GM12878 (cell line): ENCODE data around the gene PCAT6.

Source experiments
- CBX3 ChIP-seq: fragments of 200-600 bp; sonication (generic); IDR thresholded peaks from 2 replicates; pipeline ENCODE4 v1.6.1; 2016; ENCODE audit warnings: low read depth, borderline replicate concordance
- CUX1 ChIP-seq: IDR thresholded peaks from 2 replicates; pipeline ENCODE4 v1.6.1; 2012; ENCODE audit warnings: improper control_type of control experiment, low read depth, low read length; ENCODE audit not compliant: insufficient replicate concordance
- EP300 ChIP-seq, 2 experiments: fragments of 150-350 bp in 1 of 2; IDR thresholded peaks; 2 replicates each; pipeline ENCODE4 v1.6.1; 2011 to 2012; ENCODE audit warnings: low read depth in 2 of 2, low read length in 2 of 2, borderline replicate concordance in 1 of 2, improper control_type of control experiment in 1 of 2, inconsistent platforms in 1 of 2; ENCODE audit not compliant: control insufficient read depth in 1 of 2
- RAD21 ChIP-seq: IDR thresholded peaks from 2 replicates; pipeline ENCODE4 v1.6.1; 2011; ENCODE audit warnings: mild to moderate bottlenecking, low read depth, low read length, moderate library complexity; ENCODE audit not compliant: insufficient read depth
- ZNF384 ChIP-seq: IDR thresholded peaks from 2 replicates; pipeline ENCODE4 v1.6.1; 2012; ENCODE audit warnings: low read depth, mild to moderate bottlenecking, low read length, improper control_type of control experiment, borderline replicate concordance
- TF ChIP-seq, protein P1 (sequence below): fragments of 450-650 bp; IDR thresholded peaks from 2 replicates; pipeline ENCODE4 v1.6.1; 2017; ENCODE audit warnings: borderline replicate concordance
- TF ChIP-seq, protein P2 (sequence below): fragments of 450-650 bp; IDR thresholded peaks from 2 replicates; pipeline ENCODE4 v1.6.1; 2017; ENCODE audit warnings: mild to moderate bottlenecking, low read depth, inconsistent platforms; ENCODE audit not compliant: poor library complexity, severe bottlenecking

DNA sequence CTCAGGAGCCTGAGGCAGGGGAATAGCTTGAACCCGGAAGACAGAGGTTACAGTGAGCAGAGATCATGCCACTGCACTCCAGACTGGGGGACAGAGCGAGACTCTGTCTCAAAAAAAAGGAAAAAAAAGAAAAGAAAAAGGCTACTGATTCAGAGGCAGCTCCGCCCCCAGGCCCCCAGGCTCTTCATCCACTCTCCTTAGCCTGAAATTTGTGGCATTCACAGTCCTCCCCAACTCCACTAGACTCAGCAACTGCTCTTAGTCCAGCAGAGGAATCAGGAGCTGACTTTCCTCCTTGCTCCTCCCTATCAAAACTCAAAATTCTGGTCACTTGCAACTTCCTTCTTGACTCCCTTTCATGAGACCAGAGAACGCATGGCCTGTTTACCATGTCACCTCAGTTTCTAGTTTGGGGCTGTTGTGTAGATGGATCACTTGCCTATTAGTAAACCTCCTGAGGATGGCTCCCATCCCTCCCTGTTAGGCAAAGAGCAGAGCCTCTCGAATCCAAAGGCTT, 27.1 kb downstream of the PCAT6 start:
- TF ChIP-seq, protein P1, sequence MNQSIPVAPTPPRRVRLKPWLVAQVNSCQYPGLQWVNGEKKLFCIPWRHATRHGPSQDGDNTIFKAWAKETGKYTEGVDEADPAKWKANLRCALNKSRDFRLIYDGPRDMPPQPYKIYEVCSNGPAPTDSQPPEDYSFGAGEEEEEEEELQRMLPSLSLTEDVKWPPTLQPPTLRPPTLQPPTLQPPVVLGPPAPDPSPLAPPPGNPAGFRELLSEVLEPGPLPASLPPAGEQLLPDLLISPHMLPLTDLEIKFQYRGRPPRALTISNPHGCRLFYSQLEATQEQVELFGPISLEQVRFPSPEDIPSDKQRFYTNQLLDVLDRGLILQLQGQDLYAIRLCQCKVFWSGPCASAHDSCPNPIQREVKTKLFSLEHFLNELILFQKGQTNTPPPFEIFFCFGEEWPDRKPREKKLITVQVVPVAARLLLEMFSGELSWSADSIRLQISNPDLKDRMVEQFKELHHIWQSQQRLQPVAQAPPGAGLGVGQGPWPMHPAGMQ, result no peak
- TF ChIP-seq, protein P2, sequence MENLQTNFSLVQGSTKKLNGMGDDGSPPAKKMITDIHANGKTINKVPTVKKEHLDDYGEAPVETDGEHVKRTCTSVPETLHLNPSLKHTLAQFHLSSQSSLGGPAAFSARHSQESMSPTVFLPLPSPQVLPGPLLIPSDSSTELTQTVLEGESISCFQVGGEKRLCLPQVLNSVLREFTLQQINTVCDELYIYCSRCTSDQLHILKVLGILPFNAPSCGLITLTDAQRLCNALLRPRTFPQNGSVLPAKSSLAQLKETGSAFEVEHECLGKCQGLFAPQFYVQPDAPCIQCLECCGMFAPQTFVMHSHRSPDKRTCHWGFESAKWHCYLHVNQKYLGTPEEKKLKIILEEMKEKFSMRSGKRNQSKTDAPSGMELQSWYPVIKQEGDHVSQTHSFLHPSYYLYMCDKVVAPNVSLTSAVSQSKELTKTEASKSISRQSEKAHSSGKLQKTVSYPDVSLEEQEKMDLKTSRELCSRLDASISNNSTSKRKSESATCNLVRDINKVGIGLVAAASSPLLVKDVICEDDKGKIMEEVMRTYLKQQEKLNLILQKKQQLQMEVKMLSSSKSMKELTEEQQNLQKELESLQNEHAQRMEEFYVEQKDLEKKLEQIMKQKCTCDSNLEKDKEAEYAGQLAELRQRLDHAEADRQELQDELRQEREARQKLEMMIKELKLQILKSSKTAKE, result no peak
- TF ChIP-seq CUX1 (no peak), RAD21 (no peak), CBX3 (no peak), ZNF384 (no peak), EP300 (IDR thresholded peaks at IDR 0.05; ENCODE audit: borderline replicate concordance in 1 of 2, control insufficient read depth in 1 of 2, low read depth in 2 of 2, low read length in 2 of 2) (no peak)
